NCI-H345 treated with DMSO at 0.1 percent for 48 hours (cell line): ENCODE measurements around the gene EEF1B2.
"Not testable (repeated sequence)": the region's sequence is repeated elsewhere in the genome, so short reads cannot be mapped to it uniquely, and the experiment has no call there.

Experiments
- DNase-seq: peaks from one replicate; lab custom pipeline; 2025; ENCODE audit not compliant: unreplicated experiment; lab: John Stamatoyannopoulos, UW

The EEF1B2 gene

DNA sequence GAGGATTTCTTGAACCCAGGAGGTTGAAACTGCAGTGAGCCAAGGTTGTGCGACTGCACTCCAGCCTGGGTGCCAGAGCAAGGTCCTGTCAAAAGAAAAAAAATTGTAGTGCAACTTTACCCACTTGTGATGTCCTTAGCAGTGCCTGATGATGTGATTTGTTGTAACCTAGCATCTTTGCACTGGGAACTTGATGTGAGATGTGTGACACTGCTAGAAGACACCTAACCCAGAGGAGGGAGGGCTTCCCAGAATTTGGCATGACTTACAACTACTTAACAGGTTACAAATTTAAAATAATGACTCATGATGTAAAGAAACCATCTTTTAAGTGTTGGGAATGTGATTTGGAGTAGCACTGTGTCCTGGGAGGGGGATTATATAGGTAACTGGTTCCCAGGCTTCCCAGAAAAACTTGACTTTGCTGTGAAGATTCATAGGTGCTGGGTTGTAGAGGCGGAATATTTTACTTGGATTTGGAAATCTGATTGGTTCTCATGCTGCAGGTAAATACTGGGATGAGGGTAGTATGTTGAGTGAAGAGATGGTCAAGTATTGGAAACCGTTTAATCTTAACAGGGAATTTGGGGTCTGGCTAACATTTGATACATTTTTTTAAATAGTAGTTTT is 3.7 kb downstream of the EEF1B2 start:
- no peak for DNase-seq

DNA sequence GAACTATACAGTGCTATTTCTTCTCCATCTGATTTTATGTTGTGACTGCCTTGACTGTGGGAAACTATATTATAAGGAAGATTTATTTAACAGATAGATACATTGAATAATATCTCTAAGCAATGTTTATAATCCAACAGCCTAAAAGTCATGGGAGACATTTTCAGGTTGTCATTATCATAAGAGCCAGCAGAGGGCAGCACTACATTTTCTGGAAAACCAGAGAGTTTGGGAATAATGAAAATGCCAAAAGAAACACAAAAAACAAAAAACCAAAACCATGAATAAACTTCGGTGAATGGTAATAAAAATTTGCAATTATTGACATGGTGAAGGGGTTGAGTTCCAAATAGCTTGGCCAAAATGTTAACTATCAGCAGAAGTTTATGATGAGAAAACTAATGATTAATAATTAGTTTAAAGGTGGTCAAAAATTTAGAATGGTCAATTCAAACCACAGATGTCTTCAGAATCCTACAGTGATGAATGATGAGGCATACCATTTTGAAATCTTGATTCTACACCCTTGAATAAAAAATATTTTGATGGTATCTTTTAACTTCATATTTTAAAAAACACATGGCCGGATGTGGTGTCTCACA is 4.7 kb downstream of the EEF1B2 start:
- DNase-seq: peak; percentile 32

- not testable (repeated sequence) for DNase-seq
Measured at GRCh38 chr2:206168230-206168629, 8.5 kb downstream of the EEF1B2 start.

DNA sequence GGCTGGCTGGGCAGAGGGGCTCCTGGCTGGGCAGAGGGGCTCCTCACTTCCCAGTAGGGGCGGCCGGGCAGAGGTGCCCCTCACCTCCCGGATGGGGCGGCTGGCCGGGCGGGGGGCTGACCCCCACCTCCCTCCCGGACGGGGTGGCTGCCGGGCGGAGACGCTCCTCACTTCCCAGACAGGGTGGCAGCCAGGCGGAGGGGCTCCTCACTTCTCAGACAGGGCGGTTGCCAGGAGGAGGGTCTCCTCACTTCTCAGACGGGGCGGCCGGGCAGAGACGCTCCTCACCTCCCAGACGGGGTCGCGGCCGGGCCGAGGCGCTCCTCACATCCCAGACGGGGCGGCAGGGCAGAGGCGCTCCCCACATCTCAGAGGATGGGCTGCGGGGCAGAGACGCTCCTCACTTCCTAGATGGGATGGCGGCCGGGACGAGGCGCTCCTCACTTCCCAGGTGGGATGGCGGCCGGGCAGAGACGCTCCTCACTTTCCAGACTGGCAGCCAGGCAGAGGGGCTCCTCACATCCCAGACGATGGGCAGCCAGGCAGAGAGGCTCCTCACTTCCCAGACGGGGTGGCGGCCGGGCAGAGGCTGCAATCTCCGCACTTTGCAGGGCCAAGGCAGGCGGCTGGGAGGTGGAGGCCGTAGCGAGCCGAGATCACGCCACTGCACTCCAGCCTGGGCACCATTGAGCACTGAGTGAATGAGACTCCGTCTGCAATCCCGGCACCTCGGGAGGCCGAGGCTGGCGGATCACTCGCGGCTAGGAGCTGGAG is 12.1 kb downstream of the EEF1B2 start:
- DNase-seq: not testable (repeated sequence)

- DNase-seq: no peak
Measured at GRCh38 chr2:206173147-206173546, 13.5 kb downstream of the EEF1B2 start.

GRCh38 chr2:206176121-206176520 is 16.4 kb downstream of the EEF1B2 start:
- no peak for DNase-seq

DNA sequence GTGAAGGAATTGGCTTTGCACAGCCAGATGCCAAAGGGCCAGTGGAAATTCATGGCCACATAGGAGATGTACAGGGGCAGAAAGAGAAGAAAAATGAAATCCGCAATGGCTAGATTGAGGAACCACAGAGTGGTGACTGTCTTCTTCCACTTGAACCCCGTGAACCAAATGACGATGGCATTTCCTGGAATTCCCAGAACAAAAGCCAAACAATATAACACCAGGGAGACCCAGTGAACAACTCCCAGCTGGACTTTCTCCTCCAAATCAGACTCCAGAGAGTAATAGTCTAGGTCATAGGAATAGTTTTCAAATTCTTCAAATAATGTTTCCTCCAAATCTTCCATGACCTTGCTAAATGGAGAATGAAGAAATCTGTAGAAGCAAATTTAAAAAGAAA is 17.2 kb downstream of the EEF1B2 start:
- no peak for DNase-seq

- not testable (repeated sequence) for DNase-seq
Measured at GRCh38 chr2:206181526-206181925, 21.8 kb downstream of the EEF1B2 start.

- no peak for DNase-seq
Measured at GRCh38 chr2:206189691-206190090, 30.0 kb downstream of the EEF1B2 start.

GRCh38 chr2:206190111-206190510 is 30.4 kb downstream of the EEF1B2 start:
- no peak for DNase-seq

GRCh38 chr2:206190689-206191088 is 31.0 kb downstream of the EEF1B2 start:
- DNase-seq: no peak

- no peak for DNase-seq
Measured at GRCh38 chr2:206192157-206192556, 32.5 kb downstream of the EEF1B2 start.

- no peak for DNase-seq
Measured at GRCh38 chr2:206193671-206194357, 34.1 kb downstream of the EEF1B2 start.

DNA sequence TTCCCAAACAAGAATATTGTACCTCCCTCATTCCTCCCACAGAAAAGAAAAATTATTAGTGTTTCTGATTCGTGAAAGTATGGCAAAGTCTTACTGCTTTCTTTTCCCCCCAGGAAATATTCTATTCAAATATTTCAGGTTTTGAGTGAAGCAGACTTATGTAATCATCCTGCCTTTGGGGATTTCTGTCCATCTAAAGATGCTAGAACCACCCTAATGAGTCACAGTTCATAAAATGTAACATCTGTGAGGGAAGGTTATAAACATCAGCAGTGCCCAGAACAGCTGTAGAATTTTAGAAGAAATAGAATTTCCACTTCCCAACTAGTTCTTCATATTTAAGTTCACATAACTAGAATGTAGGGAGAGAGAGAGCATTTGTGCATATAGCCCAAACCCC is 39.0 kb downstream of the EEF1B2 start:
- no peak for DNase-seq

DNA sequence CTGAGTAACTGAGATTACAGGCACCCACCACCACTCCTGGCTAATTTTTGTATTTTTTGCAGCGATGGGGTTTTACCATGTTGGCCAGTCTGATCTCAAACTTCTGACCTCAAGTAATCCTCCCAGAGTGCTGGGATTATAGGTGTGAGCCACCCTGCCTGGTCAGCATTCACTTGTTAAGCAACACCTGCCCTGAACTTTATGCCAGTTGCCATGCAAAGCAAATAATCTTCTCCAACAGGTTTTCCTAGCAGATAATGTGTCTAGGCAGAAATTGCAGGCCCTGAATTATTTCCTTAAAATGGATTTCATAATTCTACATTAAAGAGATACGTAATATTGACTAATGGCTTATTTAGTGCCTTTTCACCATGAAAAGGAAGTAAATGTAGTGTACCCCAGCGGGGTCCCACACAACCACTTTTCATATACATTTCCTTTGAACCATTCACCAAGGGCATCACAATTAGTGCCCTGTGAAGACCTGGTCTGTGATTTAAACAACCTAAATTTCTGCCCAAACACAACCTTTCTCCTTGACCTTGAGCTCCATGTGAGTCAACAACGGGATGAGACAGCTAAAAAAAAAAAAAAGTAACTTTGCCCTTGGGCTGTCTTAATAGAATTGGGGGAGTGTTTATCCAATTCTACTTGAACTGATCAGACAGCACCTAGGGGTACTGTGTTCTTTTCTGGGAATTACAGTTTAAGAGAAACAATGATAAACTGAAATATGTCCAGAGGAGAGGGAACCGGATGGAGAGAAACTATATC is 41.6 kb downstream of the EEF1B2 start:
- DNase-seq: no peak

GRCh38 chr2:206202446-206202845 is 42.8 kb downstream of the EEF1B2 start:
- DNase-seq: no peak

- DNase-seq: no peak
Measured at GRCh38 chr2:206203331-206203730, 43.6 kb downstream of the EEF1B2 start.

- no peak for DNase-seq
Measured at GRCh38 chr2:206204710-206205109, 45.0 kb downstream of the EEF1B2 start.

DNA sequence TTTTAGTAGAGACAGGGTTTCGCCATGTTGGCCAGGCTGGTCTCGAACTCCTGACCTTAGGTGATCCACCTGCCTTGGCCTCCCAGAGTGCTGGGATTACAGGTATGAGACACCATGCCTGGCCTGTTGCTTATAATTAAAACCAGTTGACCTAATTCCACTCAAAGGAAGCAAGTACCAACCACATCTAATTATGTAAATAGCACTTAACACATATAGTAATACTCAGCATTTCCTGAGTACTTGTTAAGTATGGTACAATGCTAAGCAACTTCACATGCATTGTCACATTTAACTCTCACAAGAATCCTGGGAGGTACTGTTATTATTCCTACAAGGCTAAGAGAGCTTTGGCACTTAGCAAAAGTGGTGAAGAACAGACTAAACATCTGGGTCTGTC is 47.6 kb downstream of the EEF1B2 start:
- DNase-seq: not testable (repeated sequence)

- DNase-seq: no peak
Measured at GRCh38 chr2:206208900-206209299, 49.2 kb downstream of the EEF1B2 start.
